ENCODE results near the gene IDH1. TPM values are rescaled to one million over a fixed set of nuclear protein-coding genes. Genes with fewer than 3 reads are reported as not detected.
"Not testable (repeated sequence)": the region's sequence is repeated elsewhere in the genome, so short reads cannot be mapped to it uniquely, and the experiment has no call there.

IDH1 gene
- total RNA-seq, 1 donor from 2014 or later = 78.4 TPM

GRCh38 chr2:208265371-208265800, 10.5 kb upstream of the IDH1 start:
- DNase-seq (ENCODE audit: low spot score) = no peak
- peak; percentile 66 for ATAC-seq
- intact Hi-C loops (cut with DNase I) = no loop called here

- intact Hi-C loops (cut with DNase I); ATAC-seq; DNase-seq (ENCODE audit: low spot score): not testable (repeated sequence)
These were observed 2.3 kb upstream of the IDH1 start for GRCh38 chr2:208256849-208257813.

GRCh38 chr2:208256192-208256782, 1.4 kb upstream of the IDH1 start:
- ATAC-seq (no peak), DNase-seq (ENCODE audit: low spot score) (no peak)
- intact Hi-C loops (cut with DNase I) = no loop called here

- intact Hi-C loops (cut with DNase I) = no loop called here
- DNase-seq (ENCODE audit: low spot score) (no peak), ATAC-seq (no peak)
These were observed 761 bp upstream of the IDH1 start for GRCh38 chr2:208255557-208256106.

- peak; percentile 91 for ATAC-seq
- DNase-seq (ENCODE audit: low spot score) = peak; percentile 91
- intact Hi-C loops (cut with DNase I) = no loop called here
These were observed 577 bp downstream of the IDH1 start for GRCh38 chr2:208254118-208254870.

GRCh38 chr2:208253600-208254117, 1.2 kb downstream of the IDH1 start:
- intact Hi-C loops (cut with DNase I) = no loop called here
- DNase-seq (ENCODE audit: low spot score) = no peak
- no peak for ATAC-seq

- ATAC-seq = no peak
- intact Hi-C loops (cut with DNase I) = no loop called here
- DNase-seq (ENCODE audit: low spot score) = no peak
These were observed 2.0 kb downstream of the IDH1 start for GRCh38 chr2:208252716-208253492.

GRCh38 chr2:208251098-208251497, 3.8 kb downstream of the IDH1 start:
- ATAC-seq (no peak), DNase-seq (ENCODE audit: low spot score) (no peak)
- intact Hi-C loops (cut with DNase I) = no loop called here

GRCh38 chr2:208250388-208250787, 4.5 kb downstream of the IDH1 start:
- intact Hi-C loops (cut with DNase I) = no loop called here
- DNase-seq (ENCODE audit: low spot score) = no peak
- no peak for ATAC-seq

- intact Hi-C loops (cut with DNase I) = loop anchor here (5.0 kb wide), 1 partner anchor 1992 kb away; no protein-coding TSS in a partner anchor
- no peak for ATAC-seq
- no peak for DNase-seq (ENCODE audit: low spot score)
These were observed 5.6 kb downstream of the IDH1 start for GRCh38 chr2:208249296-208249695.

- intact Hi-C loops (cut with DNase I) = loop anchor here (5.0 kb wide), 1 partner anchor 1991 kb away; no protein-coding TSS in a partner anchor
- DNase-seq (ENCODE audit: low spot score) (no peak), ATAC-seq (no peak)
These were observed 6.3 kb downstream of the IDH1 start for GRCh38 chr2:208248601-208249000.

GRCh38 chr2:208245746-208246145, 9.1 kb downstream of the IDH1 start:
- DNase-seq (ENCODE audit: low spot score) = no peak
- ATAC-seq = no peak
- intact Hi-C loops (cut with DNase I) = loop anchor here (5.0 kb wide), 1 partner anchor 1988 kb away; no protein-coding TSS in a partner anchor

GRCh38 chr2:208244422-208244821, 10.4 kb downstream of the IDH1 start:
- intact Hi-C loops (cut with DNase I) = no loop called here
- ATAC-seq = no peak
- no peak for DNase-seq (ENCODE audit: low spot score)

- intact Hi-C loops (cut with DNase I) = no loop called here
- DNase-seq (ENCODE audit: low spot score) = no peak
These were observed 14.2 kb downstream of the IDH1 start for GRCh38 chr2:208240619-208241209.

GRCh38 chr2:208239770-208240493, 14.9 kb downstream of the IDH1 start:
- intact Hi-C loops (cut with DNase I) = no loop called here
- ATAC-seq (no peak), DNase-seq (ENCODE audit: low spot score) (no peak)

More at GRCh38 chr2:208240619-208241209, 14.2 kb downstream of the IDH1 start:
- no peak for ATAC-seq

- intact Hi-C loops (cut with DNase I) = no loop called here
- DNase-seq (ENCODE audit: low spot score) (no peak), ATAC-seq (no peak)
These were observed 19.0 kb downstream of the IDH1 start for GRCh38 chr2:208235860-208236259.

- ATAC-seq (no peak), DNase-seq (ENCODE audit: low spot score) (no peak)
- intact Hi-C loops (cut with DNase I) = no loop called here
These were observed 20.1 kb downstream of the IDH1 start for GRCh38 chr2:208234786-208235185.

Data from sciatic nerve (tissue), 2 donors.